Endothelial cell (in vitro differentiated cells): ENCODE data around the gene LANCL2. TPM values are rescaled to one million over a fixed set of nuclear protein-coding genes. Genes with fewer than 3 reads are reported as not detected.

ENCODE experiments used
- DNase-seq: peaks from one replicate; pipeline ENCODE4 v3.0.0; 2021; ENCODE audit warnings: low spot score
- H3K27ac Mint-ChIP-seq: one replicate; pipeline ENCODE4 v1.8.0; 2021; ENCODE audit warnings: mixed read lengths, inconsistent platforms; ENCODE audit not compliant: unreplicated experiment
- H3K27me3 Mint-ChIP-seq: one replicate; pipeline ENCODE4 v1.8.0; 2021; ENCODE audit warnings: mild to moderate bottlenecking, moderate library complexity, mixed read lengths, inconsistent platforms; ENCODE audit not compliant: unreplicated experiment
- H3K36me3 Mint-ChIP-seq: one replicate; pipeline ENCODE4 v1.8.0; 2021; ENCODE audit warnings: mild to moderate bottlenecking, low read depth, mixed read lengths, inconsistent platforms; ENCODE audit not compliant: unreplicated experiment
- H3K4me1 Mint-ChIP-seq: one replicate; pipeline ENCODE4 v1.8.0; 2021; ENCODE audit warnings: mild to moderate bottlenecking, mixed read lengths, inconsistent platforms; ENCODE audit not compliant: unreplicated experiment
- H3K4me3 Mint-ChIP-seq: one replicate; pipeline ENCODE4 v1.8.0; 2021; ENCODE audit warnings: mild to moderate bottlenecking, mixed read lengths, inconsistent platforms; ENCODE audit not compliant: unreplicated experiment
- H3K9me3 Mint-ChIP-seq: one replicate; pipeline ENCODE4 v1.8.0; 2021; ENCODE audit warnings: mixed read lengths, inconsistent platforms; ENCODE audit not compliant: unreplicated experiment
- CTCF ChIP-seq: fragments of 200-600 bp; sonication (generic); IDR thresholded peaks from one replicate; pipeline ENCODE4 v1.5.0; 2021; ENCODE audit warnings: antibody characterized with exemption; ENCODE audit not compliant: unreplicated experiment
- total RNA-seq: library from RNA; stranded (reverse); fragmentation: NEBNext Ultra II Directional; extraction: Animal tissue kit (Norgen Biotek cat#: 25700); gene quantifications from one replicate; pipeline ENCODE4 v1.2.1, GENCODE V29; 2021; ENCODE audit not compliant: unreplicated experiment

The LANCL2 gene
- total RNA-seq, 1 donor from 2014 or later, result 14.8 TPM

DNA sequence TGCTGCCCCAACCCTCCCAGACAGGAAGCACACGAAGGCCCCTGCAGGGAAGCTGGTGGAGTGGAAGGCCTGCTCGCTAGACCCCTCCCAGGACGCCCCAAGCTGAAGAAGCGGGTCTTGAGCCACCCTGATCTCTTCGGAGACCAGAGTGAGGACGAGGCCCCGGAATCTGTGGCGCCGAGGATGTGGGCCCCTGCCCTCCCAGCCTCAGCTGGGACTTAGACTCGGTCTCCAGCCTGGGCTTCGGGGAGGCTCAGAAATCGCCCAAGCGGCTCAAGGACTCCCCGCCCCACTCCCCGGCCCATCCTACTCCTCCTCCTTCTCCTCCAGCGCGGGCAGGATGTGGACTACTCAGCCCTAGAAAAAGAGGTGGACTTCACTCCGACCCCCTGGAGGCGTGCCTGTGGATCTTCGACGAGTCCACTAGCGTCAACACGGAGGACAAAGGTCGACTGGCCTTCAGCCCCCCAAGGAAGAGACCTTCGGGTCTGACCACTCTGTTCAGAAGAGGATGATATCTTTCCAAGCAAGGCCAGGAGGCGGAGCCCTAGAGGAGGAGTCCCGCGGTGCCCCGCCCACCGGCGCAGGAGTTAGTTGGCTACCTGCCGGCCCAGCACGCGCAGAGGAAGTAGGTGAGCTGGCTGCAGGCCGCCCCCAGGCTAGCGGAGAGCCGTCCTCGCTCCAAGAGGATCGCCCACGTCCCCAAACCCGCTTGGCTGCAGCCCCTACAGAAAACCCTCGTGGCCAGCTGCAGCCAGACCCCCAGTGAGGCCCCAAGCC is 21.9 kb upstream of the LANCL2 start:
- Mint-ChIP-seq H3K9me3 (no peaks in the 10 kb centered on the region), H3K27me3 (peaks cover 2% of the 10 kb centered on the region), H3K27ac (no peak overlapping the region), H3K4me3 (no peak overlapping the region), H3K4me1 (no peaks in the 10 kb centered on the region), H3K36me3 (no peaks in the 10 kb centered on the region)
- TF ChIP-seq CTCF, result no peak
- DNase-seq, result no peak

- TF ChIP-seq CTCF, result no peak
- Mint-ChIP-seq H3K4me3 (no peak overlapping the region), H3K4me1 (peaks cover under 1% of the 10 kb centered on the region), H3K9me3 (no peaks in the 10 kb centered on the region), H3K27me3 (peaks cover 2% of the 10 kb centered on the region), H3K27ac (no peak overlapping the region), H3K36me3 (no peaks in the 10 kb centered on the region)
- no peak for DNase-seq
These were observed 21.1 kb upstream of the LANCL2 start for GRCh38 chr7:55343860-55344606.

- Mint-ChIP-seq H3K9me3 (no peaks in the 10 kb centered on the region), H3K36me3 (no peaks in the 10 kb centered on the region), H3K4me1 (peaks cover 7% of the 10 kb centered on the region), H3K27me3 (peaks cover 2% of the 10 kb centered on the region), H3K4me3 (no peak overlapping the region), H3K27ac (no peak overlapping the region)
- no peak for DNase-seq
- no peak for TF ChIP-seq CTCF
These were observed 20.3 kb upstream of the LANCL2 start for GRCh38 chr7:55344840-55345239.

GRCh38 chr7:55345292-55345691 is 19.8 kb upstream of the LANCL2 start:
- Mint-ChIP-seq H3K4me1 (peaks cover 8% of the 10 kb centered on the region), H3K36me3 (no peaks in the 10 kb centered on the region), H3K4me3 (no peak overlapping the region), H3K27ac (no peak overlapping the region), H3K27me3 (peaks cover 2% of the 10 kb centered on the region), H3K9me3 (no peaks in the 10 kb centered on the region)
- no peak for TF ChIP-seq CTCF
- DNase-seq, result no peak

- no peak overlapping the region for H3K27ac Mint-ChIP-seq
- DNase-seq, result no peak
- no peak for TF ChIP-seq CTCF
These were observed 16.6 kb upstream of the LANCL2 start for GRCh38 chr7:55348502-55348901.

More at GRCh38 chr7:55348502-55348901, 16.6 kb upstream of the LANCL2 start:
- peaks cover 10% of the 10 kb centered on the region for H3K4me1 Mint-ChIP-seq
- no peaks in the 10 kb centered on the region for H3K9me3 Mint-ChIP-seq
- H3K27me3 Mint-ChIP-seq, result peaks cover 6% of the 10 kb centered on the region
- H3K4me3 Mint-ChIP-seq, result no peak overlapping the region
- no peaks in the 10 kb centered on the region for H3K36me3 Mint-ChIP-seq
